HepG2 (cell line): ENCODE results near the gene VAMP8. TPM values are rescaled to one million over a fixed set of nuclear protein-coding genes. Genes with fewer than 3 reads are reported as not detected.

Source experiments
- ATAC-seq: fragments of 200-7000 bp; cut with Tn5 transposase; 3 replicates; pipeline ENCODE4 v1.9.1; 2020; ENCODE audit warnings: mild to moderate bottlenecking, moderate library complexity
- BruUV-seq: library from RNA; stranded (reverse); fragments of 400-500 nt; replicated peaks from 2 replicates; lab custom pipeline; 2021; lab: Mats Ljungman, UMichigan
- CTCF ChIA-PET: fragments of 300-600 bp; formaldehyde crosslinking; extraction: SDS; loops from one replicate; lab custom pipeline; 2021; ENCODE audit warnings: low total read pairs, inconsistent platforms, low intra/inter-chr PET ratio; lab: Yijun Ruan, JAX
- POLR2A ChIA-PET: fragments of 350-600 bp; sonication (Branson Sonifier 250); formaldehyde crosslinking; loops from one replicate; lab custom pipeline; 2020; ENCODE audit warnings: antibody characterized with exemption, inconsistent platforms; lab: Yijun Ruan, JAX
- DNase-seq: peaks from one replicate; pipeline ENCODE4 v3.0.0-alpha.2; 2015; ENCODE audit warnings: low spot score
- FAIRE-seq: peaks from 3 replicates; lab custom pipeline; 2011; peaks lifted over from hg19 to GRCh38; lab: Jason Lieb, UNC
- H2AFZ ChIP-seq: one replicate; pipeline ENCODE4 v1.6.1; 2011; ENCODE audit warnings: low read length, inconsistent platforms
- H3K27ac ChIP-seq: fragments of 300-600 bp; 3 replicates; pipeline ENCODE4 v1.8.0; 2011; ENCODE audit warnings: mixed run types, mild to moderate bottlenecking, mixed read lengths, low read length, inconsistent platforms; ENCODE audit not compliant: insufficient read depth; ENCODE audit errors: extremely low read length
- H3K27me3 ChIP-seq, 2 experiments: fragments of 200-600 bp in 1 of 2; 2 replicates in 1 of 2; 3 replicates in 1 of 2; pipeline versions ENCODE4 v1.6.0 to v1.8.0; 2011; ENCODE audit warnings: low read length in 2 of 2, mild to moderate bottlenecking in 2 of 2, moderate library complexity in 2 of 2, inconsistent platforms in 1 of 2; ENCODE audit not compliant: insufficient read depth in 2 of 2, control insufficient read depth in 1 of 2
- H3K36me3 ChIP-seq, 2 experiments: fragments of 200-600 bp in 1 of 2; replicated peaks in 1 of 2; 2 replicates in 1 of 2; 3 replicates in 1 of 2; pipeline versions ENCODE4 v1.5.1 to v1.8.0; 2011; ENCODE audit warnings: low read length in 2 of 2, inconsistent platforms in 1 of 2; ENCODE audit not compliant: insufficient read depth in 2 of 2, control insufficient read depth in 1 of 2
- H3K4me1 ChIP-seq: 2 replicates; pipeline ENCODE4 v1.5.1; 2012; ENCODE audit warnings: low read length, inconsistent platforms; ENCODE audit not compliant: insufficient read depth
- H3K4me2 ChIP-seq: 2 replicates; pipeline ENCODE4 v1.6.0; 2011; ENCODE audit warnings: low read depth, low read length, inconsistent platforms
- H3K4me3 ChIP-seq, 3 experiments: fragments of 200-600 bp in 1 of 3; sonication (generic), shearing (Covaris generic) in 1 of 3; replicated peaks in 1 of 3; 2 replicates each; pipeline ENCODE4 v1.5.1; 2011 to 2016; ENCODE audit warnings: low read length in 3 of 3, inconsistent platforms in 2 of 3, low read depth in 2 of 3, mild to moderate bottlenecking in 2 of 3, control low read depth in 1 of 3, mixed read lengths in 1 of 3; ENCODE audit not compliant: insufficient read depth in 1 of 3
- H3K79me2 ChIP-seq: one replicate; pipeline ENCODE4 v1.6.1; 2011; ENCODE audit warnings: low read length, inconsistent platforms; ENCODE audit not compliant: insufficient read depth
- H3K9ac ChIP-seq: 2 replicates; pipeline ENCODE4 v1.6.0; 2011; ENCODE audit warnings: mild to moderate bottlenecking, low read depth, low read length, inconsistent platforms; ENCODE audit not compliant: insufficient read depth
- H3K9me3 ChIP-seq: 2 replicates; pipeline ENCODE4 v1.5.1; 2012; ENCODE audit warnings: mild to moderate bottlenecking, low read length
- H4K20me1 ChIP-seq: 2 replicates; pipeline ENCODE4 v1.6.0; 2011; ENCODE audit warnings: inconsistent platforms, mild to moderate bottlenecking, low read length, moderate library complexity; ENCODE audit not compliant: insufficient read depth
- CHCHD3 ChIP-seq: sonication (generic); formaldehyde crosslinking; IDR thresholded peaks from 2 replicates; pipeline ENCODE4 v1.8.0; 2022; ENCODE audit warnings: mild to moderate bottlenecking, missing genetic modification reagents, moderate library complexity
- FOXC1 ChIP-seq: sonication (generic); formaldehyde crosslinking; IDR thresholded peaks from 2 replicates; pipeline ENCODE4 v1.8.0; 2022; ENCODE audit warnings: mild to moderate bottlenecking, missing genetic modification reagents, borderline replicate concordance
- HNRNPLL ChIP-seq: fragments of 200-400 bp; formaldehyde crosslinking; IDR thresholded peaks from 2 replicates; pipeline ENCODE4 v1.6.1; 2017; ENCODE audit warnings: mild to moderate bottlenecking, low read depth, low read length; ENCODE audit not compliant: poor library complexity, severe bottlenecking
- PHF20 ChIP-seq: sonication (generic); formaldehyde crosslinking; IDR thresholded peaks from 2 replicates; pipeline ENCODE4 v1.5.0; 2020; ENCODE audit warnings: mild to moderate bottlenecking, missing genetic modification reagents
- SUZ12 ChIP-seq: fragments of 150-350 bp; IDR thresholded peaks from 2 replicates; pipeline ENCODE4 v1.6.1; 2014; ENCODE audit warnings: low read depth, low read length
- TARDBP ChIP-seq: sonication (generic); formaldehyde crosslinking; IDR thresholded peaks from 2 replicates; pipeline ENCODE4 v1.8.0; 2022; ENCODE audit warnings: mild to moderate bottlenecking, missing genetic modification reagents
- TBL1XR1 ChIP-seq: fragments of 150-350 bp; IDR thresholded peaks from 2 replicates; pipeline ENCODE4 v1.6.1; 2014; ENCODE audit warnings: borderline replicate concordance, low read length; ENCODE audit not compliant: partially characterized antibody
- ZGPAT ChIP-seq: IDR thresholded peaks from 2 replicates; pipeline ENCODE4 v1.6.1; 2016; ENCODE audit warnings: mild to moderate bottlenecking
- ZNF143 ChIP-seq: sonication (generic); formaldehyde crosslinking; IDR thresholded peaks from 2 replicates; pipeline ENCODE4 v1.4.0; 2020; ENCODE audit warnings: missing genetic modification reagents
- ZNF282 ChIP-seq: fragments of 450-650 bp; IDR thresholded peaks from 2 replicates; pipeline ENCODE4 v1.6.1; 2018; ENCODE audit not compliant: partially characterized antibody
- ZNF614 ChIP-seq: IDR thresholded peaks from 2 replicates; pipeline ENCODE4 v1.6.1; 2018; ENCODE audit warnings: missing biosample characterization, missing genetic modification reagents, inconsistent platforms, borderline replicate concordance
- ZNF746 ChIP-seq: sonication (generic); formaldehyde crosslinking; IDR thresholded peaks from 2 replicates; pipeline ENCODE4 v1.8.0; 2022; ENCODE audit warnings: mild to moderate bottlenecking, missing genetic modification reagents
- WGBS: methylation state at CpG from one replicate; pipeline ENCODE4 v1.1.6; 2017; ENCODE audit warnings: low lambda C conversion rate; 5-methylcytosine and 5-hydroxymethylcytosine counted together
- in situ Hi-C: cut with HindIII; loops from 2 replicates; pipeline ENCODE4 v1.10.0; 2017; ENCODE audit warnings: low pct_unique_long_range_greater_than_20kb; ENCODE audit not compliant: extremely low pct_ligation_motif_present
- intact Hi-C: fragments of 100-400 bp; cut with micrococcal nuclease; formaldehyde crosslinking; loops from one replicate; pipeline ENCODE4 v1.10.0; 2022; ENCODE audit not compliant: unreplicated experiment
- polyA plus RNA-seq, 8 experiments: library from polyadenylated mRNA; depleted of rRNA in 3 of 8; stranded (reverse) in 7 of 8; unstranded in 1 of 8; fragments of >200 nt; fragmentation: Illumina TruSeq in 4 of 8; extraction: Trizol in 4 of 8; gene quantifications; 2 replicates each; pipeline versions ENCODE4 v1.2.1 to v1.2.3, GENCODE V29; 2011 to 2016; ENCODE audit warnings: low read depth in 4 of 8, missing spikeins in 1 of 8, mixed read lengths in 1 of 8; ENCODE audit not compliant: insufficient read depth in 1 of 8
- total RNA-seq, 5 experiments: library from RNA; depleted of rRNA; stranded (reverse); fragments of >200 nt; fragmentation: Illumina TruSeq; extraction: Trizol; gene quantifications; 2 replicates each; pipeline ENCODE4 v1.2.3, GENCODE V29; 2016; ENCODE audit warnings: low read depth in 1 of 5
- TF ChIP-seq, protein P1 (sequence below): sonication (generic); formaldehyde crosslinking; IDR thresholded peaks from 2 replicates; pipeline ENCODE4 v1.4.0; 2020; ENCODE audit warnings: missing genetic modification reagents

VAMP8 gene
- total and polyA plus RNA-seq, 2 of the 13 experiments (the other 11 are each of a cell fraction or from before 2014, with no cell fraction given) = 83.3 to 157 TPM

DNA sequence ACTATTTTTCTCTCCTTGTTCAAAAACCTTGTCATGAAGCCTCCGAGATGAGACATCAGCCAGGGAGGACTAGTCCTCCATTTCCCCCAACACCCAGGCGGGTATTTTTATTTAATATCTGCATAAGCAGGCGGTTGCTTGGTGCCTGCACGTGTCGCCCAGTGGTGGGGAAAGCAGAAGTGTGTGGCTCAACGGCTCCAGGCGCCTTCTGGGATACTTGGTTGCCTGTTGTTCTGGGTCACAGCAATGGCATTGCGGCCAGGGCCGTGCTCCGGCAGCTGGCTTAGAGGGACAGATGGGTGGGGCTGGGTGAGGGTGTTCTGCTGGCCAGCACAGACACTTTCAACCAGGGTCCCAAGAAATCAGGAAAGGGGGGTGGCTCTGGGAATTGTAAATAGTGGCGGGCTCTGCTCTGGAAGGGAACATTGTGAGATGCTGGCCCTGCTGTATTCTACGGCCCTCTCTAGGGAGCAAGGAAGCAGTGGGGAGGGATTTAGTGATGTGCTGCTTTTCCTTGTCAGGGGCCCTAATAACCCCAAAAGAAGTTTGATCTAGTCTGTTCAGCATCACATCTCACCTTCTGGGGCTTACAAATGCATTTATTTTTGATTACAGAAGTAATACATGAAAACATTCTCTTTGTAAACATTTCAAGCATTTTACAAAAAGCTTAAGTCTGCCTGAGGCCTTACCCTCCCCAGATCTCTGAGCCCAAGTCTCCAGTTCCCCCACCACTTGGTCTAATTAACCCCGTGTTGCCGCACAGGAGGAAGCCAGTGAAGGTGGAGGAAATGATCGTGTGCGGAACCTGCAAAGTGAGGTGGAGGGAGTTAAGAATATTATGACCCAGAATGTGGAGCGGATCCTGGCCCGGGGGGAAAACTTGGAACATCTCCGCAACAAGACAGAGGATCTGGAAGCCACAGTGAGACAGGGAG lies 1.1 kb downstream of the VAMP8 start (continued):
- no peak for TF ChIP-seq PHF20
- TF ChIP-seq CHCHD3 (CRISPR knock-in tag) = peak; percentile 13; the same call in 1 of the 2 replicates
- TF ChIP-seq ZNF746 (CRISPR knock-in tag) = 0 out of 2 replicates have a peak, but pooled peaks have one; percentile 5
- TF ChIP-seq FOXC1 (CRISPR knock-in tag) = peak; percentile 61; the same call in 1 of the 2 replicates
- peak; percentile 0 for TF ChIP-seq HNRNPLL
- peak; percentile 38; the same call in 1 of the 2 replicates for TF ChIP-seq ZNF143
- no peak for TF ChIP-seq TARDBP (CRISPR knock-in tag)

GRCh38 chr2:85579266-85579935 lies 2.0 kb downstream of the VAMP8 start:
- Histone ChIP-seq H3K4me2 (peak overlapping the region; percentile 95), H3K36me3 (peaks cover 0 to 7% of the 10 kb centered on the region in 2 experiments; a peak in 4 of 5 replicates), H2AFZ (no peak overlapping the region), H3K79me2 (peaks cover 12% of the 10 kb centered on the region), H3K4me3 (peak overlapping the region in 1 of 3 experiments; percentile 90; a peak in 2 of 6 replicates), H3K27ac (peak overlapping the region; percentile 33), H3K9ac (peak overlapping the region; percentile 80), H3K27me3 (no peaks in the 10 kb centered on the region; a peak in 1 of 5 replicates), H4K20me1 (no peaks in the 10 kb centered on the region), H3K9me3 (no peaks in the 10 kb centered on the region), H3K4me1 (peaks cover 66% of the 10 kb centered on the region)
- FAIRE-seq (no peak), DNase-seq (no peak), ATAC-seq (no peak)
- WGBS = 58% methylated on average over 6 of the region's 6 CpGs
- in situ Hi-C loops (no loop called here), intact Hi-C loops (no loop called here)
- CTCF ChIA-PET = no interaction called here
- BruUV-seq = TSS peak; percentile 55
- POLR2A ChIA-PET = interaction anchor here (0.7 to 12.7 kb wide), 8 partner anchors 8 to 160 kb away, joined by 3 to 201 read pairs (median 24); partner anchors contain the start of genes GGCX, MAT2A, RNF181 and SH2D6
- no peak for TF ChIP-seq TBL1XR1
- TF ChIP-seq, protein P1, sequence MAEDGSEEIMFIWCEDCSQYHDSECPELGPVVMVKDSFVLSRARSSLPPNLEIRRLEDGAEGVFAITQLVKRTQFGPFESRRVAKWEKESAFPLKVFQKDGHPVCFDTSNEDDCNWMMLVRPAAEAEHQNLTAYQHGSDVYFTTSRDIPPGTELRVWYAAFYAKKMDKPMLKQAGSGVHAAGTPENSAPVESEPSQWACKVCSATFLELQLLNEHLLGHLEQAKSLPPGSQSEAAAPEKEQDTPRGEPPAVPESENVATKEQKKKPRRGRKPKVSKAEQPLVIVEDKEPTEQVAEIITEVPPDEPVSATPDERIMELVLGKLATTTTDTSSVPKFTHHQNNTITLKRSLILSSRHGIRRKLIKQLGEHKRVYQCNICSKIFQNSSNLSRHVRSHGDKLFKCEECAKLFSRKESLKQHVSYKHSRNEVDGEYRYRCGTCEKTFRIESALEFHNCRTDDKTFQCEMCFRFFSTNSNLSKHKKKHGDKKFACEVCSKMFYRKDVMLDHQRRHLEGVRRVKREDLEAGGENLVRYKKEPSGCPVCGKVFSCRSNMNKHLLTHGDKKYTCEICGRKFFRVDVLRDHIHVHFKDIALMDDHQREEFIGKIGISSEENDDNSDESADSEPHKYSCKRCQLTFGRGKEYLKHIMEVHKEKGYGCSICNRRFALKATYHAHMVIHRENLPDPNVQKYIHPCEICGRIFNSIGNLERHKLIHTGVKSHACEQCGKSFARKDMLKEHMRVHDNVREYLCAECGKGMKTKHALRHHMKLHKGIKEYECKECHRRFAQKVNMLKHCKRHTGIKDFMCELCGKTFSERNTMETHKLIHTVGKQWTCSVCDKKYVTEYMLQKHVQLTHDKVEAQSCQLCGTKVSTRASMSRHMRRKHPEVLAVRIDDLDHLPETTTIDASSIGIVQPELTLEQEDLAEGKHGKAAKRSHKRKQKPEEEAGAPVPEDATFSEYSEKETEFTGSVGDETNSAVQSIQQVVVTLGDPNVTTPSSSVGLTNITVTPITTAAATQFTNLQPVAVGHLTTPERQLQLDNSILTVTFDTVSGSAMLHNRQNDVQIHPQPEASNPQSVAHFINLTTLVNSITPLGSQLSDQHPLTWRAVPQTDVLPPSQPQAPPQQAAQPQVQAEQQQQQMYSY (CRISPR knock-in tag) = peak; percentile 55; the same call in 1 of the 2 replicates
- TF ChIP-seq ZGPAT (CRISPR knock-in tag) = 0 out of 2 replicates have a peak, but pooled peaks have one; percentile 23
- TF ChIP-seq ZNF614 (CRISPR knock-in tag) = no peak
- TF ChIP-seq ZNF282 = no peak
- TF ChIP-seq SUZ12 = no peak
